ENCODE results near the gene NPR1. TPM values are rescaled to one million over a fixed set of nuclear protein-coding genes. Genes with fewer than 3 reads are reported as not detected.

Gene NPR1
- total and polyA plus RNA-seq, 10 donors: 0.83 to 5.1 (median 2.7) TPM

DNA sequence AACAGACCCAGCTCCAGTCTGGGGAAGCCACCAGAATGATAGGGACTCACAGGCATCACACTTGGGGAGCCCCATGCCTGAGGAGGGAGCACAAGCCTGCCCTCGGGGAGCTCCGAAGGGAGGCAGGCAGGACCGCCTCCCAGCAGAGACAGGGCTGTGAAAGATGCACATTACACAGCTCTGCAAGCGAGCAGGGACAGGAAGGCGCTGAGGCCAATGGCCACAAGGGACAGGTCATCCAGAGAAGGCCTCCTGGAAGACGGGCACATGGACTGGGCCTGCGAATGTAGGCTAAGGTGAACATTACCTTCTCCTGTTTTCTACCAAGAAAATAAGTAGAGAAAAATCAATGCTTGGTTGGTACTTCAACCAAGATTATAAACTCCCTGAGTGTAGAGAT, 4.2 kb downstream of the NPR1 start:
- Histone ChIP-seq H3K4me1 (peaks cover 20 to 27% (median 22%) of the 10 kb centered on the region in 6 donors), H3K4me3 (no peak overlapping the region), H3K36me3 (no peaks in the 10 kb centered on the region), H3K27ac (no peak overlapping the region), H3K27me3 (replicated peaks in 1 of 7) (peaks cover 7 to 41% (median 21%) of the 10 kb centered on the region in 7 donors), H3K9me3 (no peaks in the 10 kb centered on the region)
- TF ChIP-seq POLR2AphosphoS5 (IDR thresholded peaks at IDR 0.05) (no peak), CTCF (IDR thresholded peaks at IDR 0.05 in 8 of 11, conservative IDR thresholded peaks at IDR 0.05 in 3 of 11) (no peak), POLR2A (IDR thresholded peaks at IDR 0.05) (no peak)
- intact Hi-C loops (cut with DNase I; ENCODE audit: low total_unique reads): no loop called here
- 85 to 94% (median 91%) methylated on average over 7 of the region's 7 CpGs for WGBS, 5 donors
- DNase-seq: peak; percentile 43

GRCh38 chr1:153683854-153684253, 5.4 kb downstream of the NPR1 start:
- Histone ChIP-seq H3K4me3 (no peak overlapping the region), H3K36me3 (no peaks in the 10 kb centered on the region), H3K9me3 (no peaks in the 10 kb centered on the region), H3K4me1 (peaks cover 9 to 16% (median 11%) of the 10 kb centered on the region in 6 donors), H3K27ac (no peak overlapping the region), H3K27me3 (replicated peaks in 1 of 7) (peaks cover 3 to 30% (median 10%) of the 10 kb centered on the region in 7 donors)
- intact Hi-C loops (cut with DNase I; ENCODE audit: low total_unique reads): no loop called here
- peak; percentile 38 for DNase-seq
- WGBS, 5 donors: 81 to 94% (median 87%) methylated on average over 5 of the region's 5 CpGs
- TF ChIP-seq POLR2AphosphoS5 (IDR thresholded peaks at IDR 0.05) (no peak), CTCF (IDR thresholded peaks at IDR 0.05 in 8 of 11, conservative IDR thresholded peaks at IDR 0.05 in 3 of 11) (no peak), POLR2A (IDR thresholded peaks at IDR 0.05) (no peak)

- WGBS, 5 donors: 85 to 92% (median 89%) methylated on average over 11 to 12 of the region's 12 CpGs
- TF ChIP-seq CTCF (IDR thresholded peaks at IDR 0.05 in 8 of 11, conservative IDR thresholded peaks at IDR 0.05 in 3 of 11): no peak
- no peak for TF ChIP-seq POLR2A (IDR thresholded peaks at IDR 0.05)
- TF ChIP-seq POLR2AphosphoS5 (IDR thresholded peaks at IDR 0.05): no peak
- no peaks in the 10 kb centered on the region for H3K36me3 ChIP-seq
- H3K27ac ChIP-seq: no peak overlapping the region
- no peak overlapping the region for H3K4me3 ChIP-seq
- H3K27me3 ChIP-seq (replicated peaks in 1 of 7): peaks cover 0 to 20% (median under 1%) of the 10 kb centered on the region in 7 donors
- H3K9me3 ChIP-seq: no peaks in the 10 kb centered on the region
- peaks cover 0 to 6% (median under 1%) of the 10 kb centered on the region in 6 donors for H3K4me1 ChIP-seq
- no peak for DNase-seq
- intact Hi-C loops (cut with DNase I; ENCODE audit: low total_unique reads): no loop called here
These were observed 6.4 kb downstream of the NPR1 start for GRCh38 chr1:153684892-153685291.

DNA sequence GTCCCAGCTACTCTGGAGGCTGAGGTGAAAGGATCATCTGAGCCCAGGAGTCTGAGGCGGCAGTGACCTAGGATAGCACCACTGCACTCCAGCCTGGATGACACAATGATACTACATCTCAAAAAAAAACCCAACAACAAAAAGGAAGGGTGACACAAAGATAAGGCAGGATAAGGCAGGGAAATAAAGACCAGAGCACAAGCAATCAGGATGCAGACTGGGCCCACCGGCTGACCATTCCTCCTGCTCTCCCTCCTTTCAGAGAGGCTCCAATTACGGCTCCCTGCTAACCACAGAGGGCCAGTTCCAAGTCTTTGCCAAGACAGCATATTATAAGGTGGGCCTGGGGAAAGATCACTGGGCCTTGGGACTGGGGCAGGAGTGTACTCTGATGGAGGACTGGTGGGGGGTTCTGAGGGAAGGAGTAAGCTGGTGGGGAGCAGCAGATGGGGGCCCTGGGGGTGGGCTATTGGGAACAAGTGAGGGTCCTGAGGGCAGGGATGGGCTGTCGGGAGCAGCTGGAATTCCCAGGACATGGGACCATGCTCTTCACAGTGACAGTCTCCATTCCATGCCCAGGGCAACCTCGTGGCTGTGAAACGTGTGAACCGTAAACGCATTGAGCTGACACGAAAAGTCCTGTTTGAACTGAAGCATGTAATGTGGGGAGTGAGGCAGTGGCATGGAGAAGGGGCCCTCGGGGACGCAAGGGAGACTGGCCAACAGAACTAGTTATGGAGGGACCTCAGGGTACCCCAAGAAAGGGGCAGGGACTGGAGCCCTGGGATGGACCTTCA, 7.3 kb downstream of the NPR1 start:
- peaks cover 0 to 11% (median 0%) of the 10 kb centered on the region in 7 donors for H3K27me3 ChIP-seq (replicated peaks in 1 of 7)
- WGBS, 5 donors: 77 to 91% (median 79%) methylated on average over 11 of the region's 11 CpGs

More for the DNA sequence above, 7.3 kb downstream of the NPR1 start:
- TF ChIP-seq POLR2A (IDR thresholded peaks at IDR 0.05) (no peak), POLR2AphosphoS5 (IDR thresholded peaks at IDR 0.05) (no peak), CTCF (IDR thresholded peaks at IDR 0.05 in 8 of 11, conservative IDR thresholded peaks at IDR 0.05 in 3 of 11) (no peak)
- intact Hi-C loops (cut with DNase I; ENCODE audit: low total_unique reads): no loop called here
- Histone ChIP-seq H3K9me3 (no peaks in the 10 kb centered on the region), H3K36me3 (no peaks in the 10 kb centered on the region), H3K27ac (no peak overlapping the region), H3K4me1 (no peaks in the 10 kb centered on the region), H3K4me3 (no peak overlapping the region)
- no peak for DNase-seq
